K562 (cell line): ENCODE results near the gene JUNB. TPM values are rescaled to one million over a fixed set of nuclear protein-coding genes. Genes with fewer than 3 reads are reported as not detected.
A peak's percentile ranks its signal among the peaks of the same experiment; 100 is the strongest.

Experiments used
- MTA3 ChIP-seq: fragments of 450-650 bp; formaldehyde crosslinking; IDR thresholded peaks from 2 replicates; pipeline ENCODE4 v1.6.1; 2017; ENCODE audit warnings: mild to moderate bottlenecking, borderline replicate concordance
- RB1 ChIP-seq: fragments of 450-650 bp; IDR thresholded peaks from 2 replicates; pipeline ENCODE4 v1.6.1; 2017; ENCODE audit warnings: low read depth, mild to moderate bottlenecking
- SREBF2 ChIP-seq: sonication (generic); formaldehyde crosslinking; IDR thresholded peaks from 2 replicates; pipeline ENCODE4 v1.4.0; 2020; ENCODE audit warnings: mild to moderate bottlenecking, missing genetic modification reagents
- TBL1XR1 ChIP-seq, 2 experiments: IDR thresholded peaks; 2 replicates each; pipeline ENCODE4 v1.6.1; 2012; ENCODE audit warnings: improper control_type of control experiment in 2 of 2, low read length in 2 of 2, mild to moderate bottlenecking in 1 of 2
- TEAD1 ChIP-seq, 2 experiments: fragments of 450-650 bp in 1 of 2; sonication (generic) in 1 of 2; formaldehyde crosslinking; IDR thresholded peaks; 2 replicates each; pipeline versions ENCODE4 v1.4.0 to v1.8.0; 2020 to 2022; ENCODE audit warnings: mild to moderate bottlenecking in 2 of 2, missing genetic modification reagents in 1 of 2
- XRCC3 ChIP-seq: fragments of 450-650 bp; IDR thresholded peaks from 2 replicates; pipeline ENCODE4 v1.6.1; 2017; ENCODE audit warnings: mild to moderate bottlenecking, moderate library complexity
- ZNF23 ChIP-seq: fragments of 250-450 bp; sonication (Bioruptor Pico); IDR thresholded peaks from 2 replicates; pipeline ENCODE4 v1.4.0; 2020; ENCODE audit warnings: mild to moderate bottlenecking
- ZNF766 ChIP-seq: fragments of 200-800 bp; sonication (Bioruptor generic); conservative IDR thresholded peaks from 2 replicates; pipeline ENCODE4 v1.6.1; 2016; ENCODE audit warnings: missing genetic modification characterization, missing compliant biosample characterization
- polyA plus RNA-seq, 8 experiments: library from polyadenylated mRNA; depleted of rRNA in 4 of 8; stranded (reverse) in 5 of 8; unstranded in 3 of 8; fragments of >200 nt; fragmentation: Nextera tagmentation in 2 of 8; fragmentation: Illumina TruSeq in 1 of 8; extraction: Ambion mirVana in 2 of 8; extraction: Trizol in 1 of 8; gene quantifications; 2 replicates each; pipeline versions ENCODE4 v1.2.1 to v1.2.3, GENCODE V29; 2011 to 2014; ENCODE audit warnings: inconsistent platforms in 1 of 8, missing spikeins in 1 of 8
- total RNA-seq, 7 experiments: library from RNA; depleted of rRNA in 6 of 7; stranded (reverse); fragments of >200 nt in 6 of 7; fragmentation: Illumina TruSeq in 2 of 7; extraction: Trizol in 2 of 7; gene quantifications; 2 replicates each; pipeline versions ENCODE4 v1.2.1 to v1.2.3, GENCODE V29; 2011 to 2021; ENCODE audit warnings: low replicate concordance in 1 of 7
- TF ChIP-seq, protein P1 (sequence below), 2 experiments: fragments of 450-650 bp in 1 of 2; sonication (generic) in 1 of 2; formaldehyde crosslinking in 1 of 2; IDR thresholded peaks; 2 replicates each; pipeline versions ENCODE4 v1.7.1 to v1.9.0; 2016 to 2022; ENCODE audit warnings: inconsistent platforms in 1 of 2, mild to moderate bottlenecking in 1 of 2, missing genetic modification reagents in 1 of 2
- TF ChIP-seq, protein P2 (sequence below): sonication (generic); formaldehyde crosslinking; IDR thresholded peaks from 2 replicates; pipeline ENCODE4 v1.8.1; 2023; ENCODE audit warnings: mild to moderate bottlenecking, missing genetic modification reagents, moderate library complexity
- TF ChIP-seq, protein P3 (sequence below): fragments of 450-650 bp; IDR thresholded peaks from 2 replicates; pipeline ENCODE4 v1.6.1; 2016; ENCODE audit warnings: missing biosample characterization, missing genetic modification characterization

JUNB gene
- total and polyA plus RNA-seq, 9 of the 15 experiments (the other 6 are each of a cell fraction or from before 2014, with no cell fraction given) = 0.23 to 88.1 (median 13.1) TPM

DNA sequence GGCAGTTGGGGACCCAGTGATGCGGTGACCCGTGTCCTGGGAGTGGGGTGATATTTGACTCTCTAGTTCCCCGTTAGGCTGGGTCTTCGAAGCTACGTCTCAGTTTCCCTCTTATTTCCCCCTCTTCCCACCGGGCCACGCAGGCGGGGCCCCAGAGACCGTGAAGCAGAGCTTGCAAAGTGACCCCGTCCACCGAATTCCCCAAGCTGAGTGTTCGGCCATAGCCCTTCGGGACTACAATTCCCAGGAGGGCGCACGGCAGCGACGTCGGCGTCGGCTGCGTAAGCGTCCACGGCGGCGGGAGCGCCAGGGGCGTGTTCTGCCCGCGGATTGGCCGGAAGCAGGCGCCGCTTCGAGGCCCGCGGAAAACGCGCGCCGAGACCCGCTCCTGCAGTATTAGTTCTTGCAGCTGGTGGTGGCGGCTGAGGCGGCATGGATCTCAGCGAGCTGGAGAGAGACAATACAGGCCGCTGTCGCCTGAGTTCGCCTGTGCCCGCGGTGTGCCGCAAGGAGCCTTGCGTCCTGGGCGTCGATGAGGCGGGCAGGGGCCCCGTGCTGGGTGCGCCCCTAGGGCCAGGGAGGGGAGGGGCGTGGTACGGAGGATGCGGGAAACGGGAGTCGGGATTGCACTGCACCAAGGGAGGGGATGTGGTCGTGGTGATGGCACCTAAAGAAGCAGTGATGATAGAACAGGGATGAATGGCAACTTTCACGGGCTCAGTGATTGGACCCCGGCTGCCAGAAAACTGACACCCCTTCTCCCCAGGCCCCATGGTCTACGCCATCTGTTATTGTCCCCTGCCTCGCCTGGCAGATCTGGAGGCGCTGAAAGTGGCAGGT, 15.2 kb downstream of the JUNB start, which contains the start of gene RNASEH2A (continued):
- TF ChIP-seq, protein P1, sequence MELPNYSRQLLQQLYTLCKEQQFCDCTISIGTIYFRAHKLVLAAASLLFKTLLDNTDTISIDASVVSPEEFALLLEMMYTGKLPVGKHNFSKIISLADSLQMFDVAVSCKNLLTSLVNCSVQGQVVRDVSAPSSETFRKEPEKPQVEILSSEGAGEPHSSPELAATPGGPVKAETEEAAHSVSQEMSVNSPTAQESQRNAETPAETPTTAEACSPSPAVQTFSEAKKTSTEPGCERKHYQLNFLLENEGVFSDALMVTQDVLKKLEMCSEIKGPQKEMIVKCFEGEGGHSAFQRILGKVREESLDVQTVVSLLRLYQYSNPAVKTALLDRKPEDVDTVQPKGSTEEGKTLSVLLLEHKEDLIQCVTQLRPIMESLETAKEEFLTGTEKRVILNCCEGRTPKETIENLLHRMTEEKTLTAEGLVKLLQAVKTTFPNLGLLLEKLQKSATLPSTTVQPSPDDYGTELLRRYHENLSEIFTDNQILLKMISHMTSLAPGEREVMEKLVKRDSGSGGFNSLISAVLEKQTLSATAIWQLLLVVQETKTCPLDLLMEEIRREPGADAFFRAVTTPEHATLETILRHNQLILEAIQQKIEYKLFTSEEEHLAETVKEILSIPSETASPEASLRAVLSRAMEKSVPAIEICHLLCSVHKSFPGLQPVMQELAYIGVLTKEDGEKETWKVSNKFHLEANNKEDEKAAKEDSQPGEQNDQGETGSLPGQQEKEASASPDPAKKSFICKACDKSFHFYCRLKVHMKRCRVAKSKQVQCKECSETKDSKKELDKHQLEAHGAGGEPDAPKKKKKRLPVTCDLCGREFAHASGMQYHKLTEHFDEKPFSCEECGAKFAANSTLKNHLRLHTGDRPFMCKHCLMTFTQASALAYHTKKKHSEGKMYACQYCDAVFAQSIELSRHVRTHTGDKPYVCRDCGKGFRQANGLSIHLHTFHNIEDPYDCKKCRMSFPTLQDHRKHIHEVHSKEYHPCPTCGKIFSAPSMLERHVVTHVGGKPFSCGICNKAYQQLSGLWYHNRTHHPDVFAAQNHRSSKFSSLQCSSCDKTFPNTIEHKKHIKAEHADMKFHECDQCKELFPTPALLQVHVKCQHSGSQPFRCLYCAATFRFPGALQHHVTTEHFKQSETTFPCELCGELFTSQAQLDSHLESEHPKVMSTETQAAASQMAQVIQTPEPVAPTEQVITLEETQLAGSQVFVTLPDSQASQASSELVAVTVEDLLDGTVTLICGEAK (IDR thresholded peaks at IDR 0.05) = peak; percentile 50; the same call in 1 of the 2 replicates
- TF ChIP-seq, protein P1 (CRISPR knock-in tag; IDR thresholded peaks at IDR 0.05) = no peak
- no peak for TF ChIP-seq SREBF2 (CRISPR knock-in tag)
- TF ChIP-seq MTA3 = peak; percentile 70
- TF ChIP-seq XRCC3 = no peak
- no peak for TF ChIP-seq TEAD1 (CRISPR knock-in tag; IDR thresholded peaks at IDR 0.05)
- TF ChIP-seq, protein P2, sequence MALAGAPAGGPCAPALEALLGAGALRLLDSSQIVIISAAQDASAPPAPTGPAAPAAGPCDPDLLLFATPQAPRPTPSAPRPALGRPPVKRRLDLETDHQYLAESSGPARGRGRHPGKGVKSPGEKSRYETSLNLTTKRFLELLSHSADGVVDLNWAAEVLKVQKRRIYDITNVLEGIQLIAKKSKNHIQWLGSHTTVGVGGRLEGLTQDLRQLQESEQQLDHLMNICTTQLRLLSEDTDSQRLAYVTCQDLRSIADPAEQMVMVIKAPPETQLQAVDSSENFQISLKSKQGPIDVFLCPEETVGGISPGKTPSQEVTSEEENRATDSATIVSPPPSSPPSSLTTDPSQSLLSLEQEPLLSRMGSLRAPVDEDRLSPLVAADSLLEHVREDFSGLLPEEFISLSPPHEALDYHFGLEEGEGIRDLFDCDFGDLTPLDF (CRISPR knock-in tag) = peak; percentile 93
- TF ChIP-seq, protein P3, sequence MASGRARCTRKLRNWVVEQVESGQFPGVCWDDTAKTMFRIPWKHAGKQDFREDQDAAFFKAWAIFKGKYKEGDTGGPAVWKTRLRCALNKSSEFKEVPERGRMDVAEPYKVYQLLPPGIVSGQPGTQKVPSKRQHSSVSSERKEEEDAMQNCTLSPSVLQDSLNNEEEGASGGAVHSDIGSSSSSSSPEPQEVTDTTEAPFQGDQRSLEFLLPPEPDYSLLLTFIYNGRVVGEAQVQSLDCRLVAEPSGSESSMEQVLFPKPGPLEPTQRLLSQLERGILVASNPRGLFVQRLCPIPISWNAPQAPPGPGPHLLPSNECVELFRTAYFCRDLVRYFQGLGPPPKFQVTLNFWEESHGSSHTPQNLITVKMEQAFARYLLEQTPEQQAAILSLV (tag) = no peak
- no peak for TF ChIP-seq ZNF23
- no peak for TF ChIP-seq TBL1XR1 (IDR thresholded peaks at IDR 0.05; ENCODE audit: low read length in 2 of 2)
- TF ChIP-seq RB1 = peak; percentile 90
- no peak for TF ChIP-seq ZNF766 (CRISPR knock-in tag)
